ENCODE measurements around the gene GON7.
"Not testable (repeated sequence)": the region's sequence is repeated elsewhere in the genome, so short reads cannot be mapped to it uniquely, and the experiment has no call there.

DNA sequence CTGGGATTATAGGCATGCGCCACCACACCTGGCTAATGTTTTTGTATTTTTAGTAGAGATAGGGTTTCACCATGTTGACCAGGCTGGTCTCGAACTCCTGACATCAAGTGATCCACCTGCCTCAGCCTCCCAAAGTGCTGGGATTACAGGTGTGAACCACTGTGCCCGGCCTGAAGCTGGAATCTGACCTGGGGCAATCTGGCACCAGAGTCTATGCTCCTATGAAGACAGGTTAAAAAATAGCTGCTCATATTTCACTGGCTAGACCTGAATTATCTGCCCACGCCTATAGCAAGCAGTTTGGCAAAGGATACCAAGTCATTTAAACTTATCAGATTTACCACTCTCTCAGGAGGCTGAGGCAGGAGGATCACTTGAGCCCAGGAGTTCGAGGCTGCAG is 32.1 kb downstream of the GON7 start:
- TF ChIP-seq POLR2A, CTCF (IDR thresholded peaks at IDR 0.05): not testable (repeated sequence)

All from testis (tissue), 2 donors.